ENCODE measurements around the gene WNT8B. TPM values are rescaled to one million over a fixed set of nuclear protein-coding genes. Genes with fewer than 3 reads are reported as not detected.

WNT8B gene
- total and polyA plus RNA-seq, 2 of the 13 experiments (the other 11 are each of a cell fraction or from before 2014, with no cell fraction given) = 0.07 to 0.20 TPM

GRCh38 chr10:100433253-100434240, 29.3 kb upstream of the WNT8B start (continued):
- TF ChIP-seq NONO (IDR thresholded peaks at IDR 0.05) (no peak), NONO (CRISPR knock-in tag; conservative IDR thresholded peaks at IDR 0.05) (0 out of 2 replicates have a peak, but pooled peaks have one; percentile 32), HDAC2 (CRISPR knock-in tag; IDR thresholded peaks at IDR 0.05) (peak; percentile 35; the same call in 1 of the 2 replicates), ATF5 (CRISPR knock-in tag; IDR thresholded peaks at IDR 0.05; ENCODE audit: low read depth) (no peak), KAT2B (IDR thresholded peaks at IDR 0.05; ENCODE audit: borderline replicate concordance, low read depth, low read length) (no peak), CCAR2 (optimal IDR thresholded peaks at IDR 0.05; ENCODE audit: low read depth, low read length) (peak; percentile 49), ZFP1 (CRISPR knock-in tag; IDR thresholded peaks at IDR 0.05) (0 out of 2 replicates have a peak, but pooled peaks have one; percentile 38), ZBTB25 (CRISPR knock-in tag; IDR thresholded peaks at IDR 0.05) (peak; percentile 52; the same call in 1 of the 2 replicates), TEAD3 (CRISPR knock-in tag; optimal IDR thresholded peaks at IDR 0.05; ENCODE audit: borderline replicate concordance) (peak; percentile 56), POGK (CRISPR knock-in tag; conservative IDR thresholded peaks at IDR 0.05) (no peak), CTCF (CRISPR knock-in tag; IDR thresholded peaks at IDR 0.05) (peak; percentile 99), NCOR1 (IDR thresholded peaks at IDR 0.05; ENCODE audit: borderline replicate concordance, low read length) (no peak), HNRNPH1 (optimal IDR thresholded peaks at IDR 0.05; ENCODE audit: low read depth, low read length) (no peak), SALL1 (CRISPR knock-in tag; IDR thresholded peaks at IDR 0.05) (peak; percentile 49; the same call in 1 of the 2 replicates), ZNF274 (CRISPR knock-in tag; IDR thresholded peaks at IDR 0.05) (no peak), ZNF605 (CRISPR knock-in tag; IDR thresholded peaks at IDR 0.05) (peak; percentile 61; the same call in 1 of the 2 replicates), TBL1XR1 (IDR thresholded peaks at IDR 0.05; ENCODE audit: borderline replicate concordance, low read length, partially characterized antibody) (no peak), ZNF329 (CRISPR knock-in tag; IDR thresholded peaks at IDR 0.05; ENCODE audit: low read depth) (no peak), ZNF615 (CRISPR knock-in tag; IDR thresholded peaks at IDR 0.05; ENCODE audit: borderline replicate concordance) (no peak), ZBTB33 (CRISPR knock-in tag; IDR thresholded peaks at IDR 0.05) (peak; percentile 58), MEIS2 (CRISPR knock-in tag; IDR thresholded peaks at IDR 0.05) (no peak)

Measured in HepG2 (cell line).